ENCODE results near the gene MEX3D. TPM values are rescaled to one million over a fixed set of nuclear protein-coding genes. Genes with fewer than 3 reads are reported as not detected.

The MEX3D gene
- total and polyA plus RNA-seq, 12 donors = 1.6 to 31.6 (median 14.4) TPM

GRCh38 chr19:1558552-1558951, 9.6 kb downstream of the MEX3D start:
- TF ChIP-seq, protein P1, sequence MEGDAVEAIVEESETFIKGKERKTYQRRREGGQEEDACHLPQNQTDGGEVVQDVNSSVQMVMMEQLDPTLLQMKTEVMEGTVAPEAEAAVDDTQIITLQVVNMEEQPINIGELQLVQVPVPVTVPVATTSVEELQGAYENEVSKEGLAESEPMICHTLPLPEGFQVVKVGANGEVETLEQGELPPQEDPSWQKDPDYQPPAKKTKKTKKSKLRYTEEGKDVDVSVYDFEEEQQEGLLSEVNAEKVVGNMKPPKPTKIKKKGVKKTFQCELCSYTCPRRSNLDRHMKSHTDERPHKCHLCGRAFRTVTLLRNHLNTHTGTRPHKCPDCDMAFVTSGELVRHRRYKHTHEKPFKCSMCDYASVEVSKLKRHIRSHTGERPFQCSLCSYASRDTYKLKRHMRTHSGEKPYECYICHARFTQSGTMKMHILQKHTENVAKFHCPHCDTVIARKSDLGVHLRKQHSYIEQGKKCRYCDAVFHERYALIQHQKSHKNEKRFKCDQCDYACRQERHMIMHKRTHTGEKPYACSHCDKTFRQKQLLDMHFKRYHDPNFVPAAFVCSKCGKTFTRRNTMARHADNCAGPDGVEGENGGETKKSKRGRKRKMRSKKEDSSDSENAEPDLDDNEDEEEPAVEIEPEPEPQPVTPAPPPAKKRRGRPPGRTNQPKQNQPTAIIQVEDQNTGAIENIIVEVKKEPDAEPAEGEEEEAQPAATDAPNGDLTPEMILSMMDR (IDR thresholded peaks at IDR 0.05) = no peak
- no peak for TF ChIP-seq POLR2A (IDR thresholded peaks at IDR 0.05)
- Histone ChIP-seq H3K27me3 (no peaks in the 10 kb centered on the region), H3K4me3 (no peak overlapping the region), H3K36me3 (replicated peaks in 1 of 2) (peaks cover 0 to 6% of the 10 kb centered on the region in 2 donors), H3K9me3 (replicated peaks in 1 of 3) (no peaks in the 10 kb centered on the region), H3K27ac (no peak overlapping the region), H3K4me1 (replicated peaks in 1 of 2) (no peaks in the 10 kb centered on the region)
- no peak for DNase-seq
- 85 to 97% (median 90%) methylated on average over 5 to 12 of the region's 12 CpGs for WGBS, 4 donors
- intact Hi-C loops (cut with DNase I) = no loop called here

DNA sequence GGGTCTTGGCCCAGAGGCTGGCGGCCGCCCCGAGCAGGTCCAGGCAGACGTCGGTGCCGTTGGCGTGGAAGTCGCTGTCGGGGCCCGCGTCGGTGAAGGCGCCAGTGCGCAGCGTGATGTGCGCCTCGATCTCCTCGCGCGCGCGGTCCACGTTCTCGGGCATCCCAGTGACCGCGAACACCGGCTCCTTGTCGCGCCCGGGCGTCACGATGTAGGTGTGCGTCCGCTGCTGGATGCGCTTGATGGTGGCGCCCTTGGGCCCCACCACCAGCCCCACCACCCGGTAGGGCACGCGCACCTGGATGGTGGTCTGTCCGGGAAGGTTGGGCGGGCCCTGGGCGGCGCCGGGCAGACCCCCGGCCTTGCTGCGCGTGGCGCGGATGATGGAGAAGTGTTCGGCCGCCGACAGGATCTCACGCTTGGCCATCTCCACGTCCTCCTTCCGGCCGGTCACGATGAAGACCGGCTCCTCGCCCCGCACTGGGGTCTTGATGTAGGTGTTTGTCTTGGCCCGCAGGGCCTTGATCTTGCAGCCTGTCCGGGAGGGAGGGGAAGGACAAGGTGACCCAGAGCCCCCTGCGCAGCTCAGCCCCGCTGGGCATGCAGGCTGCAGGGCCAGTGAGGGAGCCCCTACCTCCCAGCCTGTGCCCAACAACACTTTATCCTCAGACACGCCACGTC, 11.6 kb downstream of the MEX3D start:
- intact Hi-C loops (cut with DNase I) = no loop called here
- WGBS, 4 donors = 92 to 98% (median 97%) methylated on average over 23 to 66 of the region's 66 CpGs
- DNase-seq = no peak
- Histone ChIP-seq H3K27ac (no peak overlapping the region), H3K36me3 (replicated peaks in 1 of 2) (peaks cover 0 to 6% of the 10 kb centered on the region in 2 donors), H3K4me1 (replicated peaks in 1 of 2) (no peaks in the 10 kb centered on the region), H3K9me3 (replicated peaks in 1 of 3) (no peaks in the 10 kb centered on the region), H3K27me3 (no peaks in the 10 kb centered on the region), H3K4me3 (no peak overlapping the region)
- TF ChIP-seq, protein P1 (IDR thresholded peaks at IDR 0.05) = no peak
- no peak for TF ChIP-seq POLR2A (IDR thresholded peaks at IDR 0.05)

DNA sequence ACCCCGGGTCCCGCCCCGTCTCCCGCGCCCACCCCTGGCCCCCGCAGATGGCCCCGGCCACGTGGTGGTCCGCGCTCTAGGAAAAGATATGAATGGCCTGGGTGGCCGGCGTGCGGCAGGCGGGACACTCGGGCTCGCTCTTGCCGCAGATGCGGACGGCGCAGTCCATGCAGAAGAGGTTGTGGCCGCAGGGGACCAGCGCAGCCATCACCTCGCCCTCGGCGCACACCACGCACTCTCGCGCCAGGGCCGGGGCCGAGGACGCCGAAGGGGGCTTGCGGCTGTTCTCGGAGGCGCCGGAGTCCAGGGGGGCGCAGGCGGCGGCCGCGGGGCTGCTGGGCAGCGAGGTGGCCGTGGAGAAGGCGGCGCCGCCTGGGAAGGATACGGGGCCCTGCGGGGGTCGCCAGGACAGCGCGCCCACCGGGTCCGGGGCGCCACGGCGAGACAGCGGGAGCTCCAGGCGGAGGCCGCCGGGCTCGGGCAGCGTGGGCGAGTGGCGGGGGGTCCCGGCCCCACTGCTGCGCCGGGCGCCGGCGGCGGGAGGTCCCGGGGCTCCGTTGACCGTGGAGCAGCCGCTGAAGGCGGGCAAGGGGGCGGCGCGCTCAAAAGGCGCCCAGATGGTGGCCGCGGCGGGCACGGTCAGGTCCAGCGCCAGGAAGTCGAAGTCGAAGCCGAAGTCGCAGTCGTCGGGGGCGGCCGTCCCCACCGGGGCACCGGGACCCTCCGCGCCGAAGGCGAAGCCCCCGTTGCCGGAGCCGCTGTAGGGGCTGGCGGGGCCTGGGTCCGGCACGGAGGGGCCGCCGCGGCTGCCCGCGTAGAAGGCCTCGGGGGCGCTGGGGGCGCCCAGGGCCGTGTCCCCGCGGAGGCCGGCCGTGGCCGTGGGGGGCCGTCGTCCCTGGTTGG, 12.4 kb downstream of the MEX3D start:
- H3K27ac ChIP-seq = no peak overlapping the region
- no peak overlapping the region for H3K4me3 ChIP-seq
- intact Hi-C loops (cut with DNase I) = no loop called here
- no peaks in the 10 kb centered on the region for H3K4me1 ChIP-seq (replicated peaks in 1 of 2)
- no peak for TF ChIP-seq POLR2A (IDR thresholded peaks at IDR 0.05)
- TF ChIP-seq, protein P1 (IDR thresholded peaks at IDR 0.05) = no peak
- no peak for DNase-seq
- WGBS, 4 donors = 93 to 97% (median 94%) methylated on average over 31 to 120 of the region's 121 CpGs
- no peaks in the 10 kb centered on the region for H3K9me3 ChIP-seq (replicated peaks in 1 of 3)
- no peaks in the 10 kb centered on the region for H3K27me3 ChIP-seq
- peaks cover 0 to 6% of the 10 kb centered on the region in 2 donors for H3K36me3 ChIP-seq (replicated peaks in 1 of 2)

DNA sequence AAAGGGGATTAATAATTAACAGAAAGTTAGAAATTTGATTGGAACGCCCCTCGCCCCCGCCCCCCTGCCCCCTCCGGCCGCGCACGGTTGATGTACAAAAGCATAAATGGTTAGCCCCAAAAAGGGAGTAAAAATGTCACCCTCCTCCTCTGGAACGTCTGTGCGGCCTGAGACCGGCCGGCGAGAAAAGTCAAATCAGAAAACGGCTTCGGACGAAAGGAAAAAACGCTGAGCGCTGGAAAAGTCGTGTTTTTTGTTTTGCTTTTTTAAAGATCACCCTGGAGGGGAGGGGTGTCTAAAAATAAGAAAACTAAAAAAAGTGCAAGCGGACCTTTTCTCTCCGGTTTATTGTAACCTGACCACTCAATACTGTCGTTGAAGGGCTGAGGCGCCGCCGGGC, 13.2 kb downstream of the MEX3D start:
- no peak for TF ChIP-seq POLR2A (IDR thresholded peaks at IDR 0.05)
- TF ChIP-seq, protein P1 (IDR thresholded peaks at IDR 0.05) = no peak
- Histone ChIP-seq H3K4me1 (replicated peaks in 1 of 2) (no peaks in the 10 kb centered on the region), H3K27me3 (no peaks in the 10 kb centered on the region), H3K9me3 (replicated peaks in 1 of 3) (no peaks in the 10 kb centered on the region), H3K4me3 (no peak overlapping the region), H3K36me3 (replicated peaks in 1 of 2) (peaks cover 0 to 6% of the 10 kb centered on the region in 2 donors), H3K27ac (no peak overlapping the region)
- no peak for DNase-seq
- intact Hi-C loops (cut with DNase I) = no loop called here
- whole genome bisulfite sequencing, 4 donors = 90 to 93% (median 93%) methylated on average over 24 of the region's 24 CpGs
